ENCODE measurements around the gene ARHGAP26.
A peak's percentile ranks its signal among the peaks of the same experiment; 100 is the strongest.

Gene ARHGAP26

DNA sequence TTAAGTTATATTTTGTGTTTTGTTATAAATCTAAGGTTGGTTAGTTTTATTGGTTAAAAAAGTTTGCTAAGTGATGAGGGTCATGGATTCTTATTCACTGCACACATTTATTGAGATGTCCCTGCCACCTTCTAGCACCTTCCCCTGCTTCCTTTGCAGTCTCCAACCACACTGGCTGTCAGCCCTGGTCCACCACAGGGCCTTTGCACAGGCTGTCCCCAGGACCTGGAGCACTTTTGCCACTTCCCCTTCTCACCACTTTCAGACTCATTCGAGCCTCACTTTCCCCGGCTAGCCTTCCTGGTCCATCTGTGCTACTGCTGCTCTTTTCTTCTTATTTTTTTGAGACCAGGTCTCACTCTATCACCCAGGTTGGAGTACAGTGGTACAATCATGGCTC lies 45.3 kb downstream of the ARHGAP26 start:
- DNase-seq, result no peak

DNA sequence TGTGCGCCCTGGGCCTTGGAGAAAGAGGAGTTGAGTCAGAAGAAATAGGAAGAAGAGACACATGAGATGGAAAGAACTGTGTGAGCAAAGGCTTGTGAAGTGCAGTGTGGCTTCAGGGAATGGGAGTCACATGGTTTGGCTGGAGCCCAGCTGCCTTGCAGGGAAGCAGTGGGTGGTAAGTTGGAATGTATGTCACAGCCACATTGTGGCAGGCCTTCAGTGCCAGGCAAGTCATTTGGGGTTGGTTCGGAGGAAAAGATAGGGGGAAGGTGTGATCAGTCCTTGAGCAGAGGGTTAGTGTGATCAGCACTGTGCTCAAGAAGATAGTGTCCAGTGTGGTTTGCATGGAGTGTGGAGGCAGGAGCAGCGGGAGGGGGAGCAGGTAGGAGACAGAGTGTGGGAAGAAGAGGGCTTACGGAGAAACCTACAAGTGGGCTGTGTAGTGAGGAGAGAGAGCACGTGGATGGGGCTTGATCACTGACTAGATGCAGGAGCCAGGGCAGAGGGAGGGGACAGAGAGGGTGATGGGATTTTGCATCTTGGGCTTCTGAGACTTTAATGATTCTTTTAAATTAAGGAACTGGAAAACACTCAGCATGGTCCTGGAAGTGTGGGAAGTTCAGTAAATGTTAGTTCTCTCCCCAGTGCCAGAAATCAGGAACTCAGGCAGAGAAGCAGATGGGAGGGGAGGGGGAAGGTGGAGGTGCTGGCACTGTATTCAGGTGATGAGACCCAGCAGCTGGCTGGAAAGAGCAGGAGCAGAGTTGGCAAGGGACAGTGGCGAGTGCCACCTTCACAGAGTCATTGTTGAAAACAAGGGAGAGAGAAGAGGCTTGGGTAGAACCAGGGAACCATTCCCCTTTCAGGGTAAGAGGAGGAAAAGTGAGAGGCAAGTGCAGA lies 46.6 kb downstream of the ARHGAP26 start:
- no peak for DNase-seq

DNA sequence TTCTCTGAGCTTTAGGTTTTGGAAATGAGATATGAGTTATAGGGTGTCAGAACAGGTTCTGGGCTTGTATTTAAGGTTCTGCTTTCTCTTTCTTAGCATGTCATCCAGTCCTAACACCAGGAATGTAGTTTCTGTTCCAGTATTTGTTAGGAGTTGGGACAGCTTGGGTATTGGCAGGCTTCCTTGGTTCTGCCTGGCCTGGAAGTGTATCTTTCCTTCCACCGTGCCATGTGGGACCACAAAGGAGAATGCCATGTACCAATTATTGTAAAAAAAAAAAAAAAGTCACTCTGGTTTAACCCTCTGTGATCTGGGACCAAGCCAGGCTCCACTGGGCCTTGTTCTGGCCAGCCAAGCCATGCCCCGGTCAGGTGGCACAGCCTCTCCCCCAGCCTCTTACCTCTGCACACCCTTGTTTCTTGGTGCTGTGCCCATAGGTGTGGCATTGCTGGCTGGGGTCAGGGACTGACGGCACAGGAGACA lies 47.8 kb downstream of the ARHGAP26 start:
- DNase-seq, result no peak

DNA sequence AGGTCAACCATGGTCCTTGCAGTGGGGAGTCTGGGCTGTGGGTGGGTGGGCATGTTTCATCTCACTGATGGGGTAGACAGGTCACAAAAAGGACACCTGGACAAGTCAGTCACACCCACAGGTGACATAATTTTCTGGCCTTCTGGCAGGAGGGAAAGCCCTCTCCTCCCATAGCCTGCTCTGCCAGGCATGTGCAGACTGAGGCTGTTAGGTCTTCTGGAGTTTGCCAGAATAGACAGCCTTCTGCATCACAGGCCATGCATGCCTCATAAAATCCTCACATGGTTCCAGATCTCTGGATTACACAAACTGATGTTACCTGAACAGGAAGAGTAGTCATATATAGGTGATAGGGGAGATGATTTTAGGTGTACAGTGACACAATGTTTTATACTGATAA lies 49.1 kb downstream of the ARHGAP26 start:
- DNase-seq, result no peak

DNA sequence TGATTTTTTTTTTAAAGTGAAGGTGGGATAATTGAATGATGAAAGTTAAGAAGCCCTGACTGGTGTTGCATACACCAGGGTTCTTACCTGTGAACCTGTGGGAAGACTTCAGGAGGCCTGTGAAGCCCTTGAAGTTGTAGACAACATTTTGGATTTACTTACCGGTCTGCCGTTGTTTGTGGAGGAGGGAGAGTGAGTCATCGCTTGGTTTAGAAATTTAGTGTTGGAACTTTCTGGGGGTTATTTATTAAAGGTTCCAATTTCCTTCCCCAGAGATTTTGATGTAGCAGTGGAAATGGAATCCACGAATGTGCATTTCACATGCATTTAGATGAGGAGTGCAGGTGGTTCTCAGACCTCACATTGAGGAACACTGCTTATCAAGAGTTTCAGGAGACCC lies 49.6 kb downstream of the ARHGAP26 start:
- DNase-seq, result no peak

DNA sequence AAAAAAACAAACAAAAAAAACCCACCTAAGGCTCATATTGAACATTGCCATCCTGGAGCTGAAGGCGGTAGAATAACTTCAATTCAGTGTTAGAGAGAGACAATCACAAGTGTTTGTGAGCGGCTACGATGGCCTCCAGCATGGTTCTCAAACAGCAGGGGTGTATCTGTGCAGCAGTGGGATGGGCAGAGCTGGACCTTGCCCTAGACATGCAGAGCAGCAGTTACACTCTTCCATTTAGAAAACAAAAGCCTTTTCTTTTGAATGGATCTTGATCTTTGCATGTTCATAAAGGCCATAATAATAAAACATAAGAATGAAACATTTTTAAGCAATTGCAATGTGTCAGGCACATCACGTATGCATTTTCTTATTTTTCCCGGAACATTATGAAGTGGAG lies 50.3 kb downstream of the ARHGAP26 start:
- no peak for DNase-seq

GRCh38 chr5:142821034-142821732 lies 51.0 kb downstream of the ARHGAP26 start:
- no peak for DNase-seq

GRCh38 chr5:142821733-142822487 lies 51.7 kb downstream of the ARHGAP26 start:
- no peak for DNase-seq

GRCh38 chr5:142823126-142823525 lies 52.9 kb downstream of the ARHGAP26 start:
- DNase-seq, result no peak

DNA sequence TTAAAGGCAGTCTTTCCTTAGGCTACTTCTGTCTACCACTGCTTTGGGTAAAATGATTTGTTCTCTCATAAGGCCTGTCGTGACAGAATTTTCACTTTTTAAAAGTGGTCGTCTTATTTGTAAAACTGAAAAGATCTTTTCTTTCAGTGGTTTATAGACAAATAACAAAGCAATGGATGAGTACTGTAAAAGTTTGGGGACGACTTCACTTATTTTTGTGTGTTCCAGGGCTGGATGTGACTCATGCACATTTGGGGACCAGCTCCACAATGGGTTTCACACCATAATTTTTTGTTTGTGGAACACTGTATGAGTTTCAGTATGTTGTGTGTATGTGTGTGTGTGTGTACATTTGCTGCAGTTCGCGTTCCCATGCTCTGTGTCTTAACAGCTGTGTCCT lies 53.6 kb downstream of the ARHGAP26 start:
- no peak for DNase-seq

GRCh38 chr5:142824391-142824790 lies 54.2 kb downstream of the ARHGAP26 start:
- DNase-seq, result peak in 1 of 3 experiments; percentile 38

DNA sequence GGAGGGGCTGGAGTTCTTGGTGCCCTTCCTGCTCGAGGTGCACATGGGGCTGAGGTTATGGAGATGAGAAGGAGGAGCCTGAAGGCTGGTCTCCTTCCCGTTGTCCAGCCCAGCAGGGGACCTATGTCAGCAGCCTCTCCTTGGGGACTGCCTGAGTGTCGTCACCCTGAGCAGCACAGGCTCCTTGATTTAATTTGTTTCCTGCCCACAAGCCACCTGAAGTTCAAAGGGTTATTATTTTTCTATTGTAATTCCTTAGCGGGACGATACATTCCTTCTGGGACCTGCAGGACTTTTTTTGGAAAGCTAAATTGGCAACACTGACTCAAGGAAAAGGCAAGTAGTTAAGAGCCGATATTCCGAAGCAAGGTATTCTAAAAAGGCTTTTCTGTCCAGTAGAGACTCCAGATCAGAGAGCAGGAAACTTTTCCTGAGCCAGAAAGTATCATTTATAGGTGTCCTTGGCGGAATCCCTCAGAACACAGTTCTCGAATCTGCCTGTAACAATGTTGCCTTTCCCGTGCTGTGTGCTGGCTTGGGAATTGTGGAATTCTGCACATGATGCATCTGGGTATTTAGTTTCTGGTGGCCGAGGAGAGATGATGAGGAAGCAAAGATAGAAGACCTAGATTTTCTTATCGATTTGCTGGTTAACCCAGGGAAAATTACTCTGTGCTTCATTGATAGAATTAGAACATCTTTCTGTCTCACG lies 55.4 kb downstream of the ARHGAP26 start:
- no peak for DNase-seq

DNA sequence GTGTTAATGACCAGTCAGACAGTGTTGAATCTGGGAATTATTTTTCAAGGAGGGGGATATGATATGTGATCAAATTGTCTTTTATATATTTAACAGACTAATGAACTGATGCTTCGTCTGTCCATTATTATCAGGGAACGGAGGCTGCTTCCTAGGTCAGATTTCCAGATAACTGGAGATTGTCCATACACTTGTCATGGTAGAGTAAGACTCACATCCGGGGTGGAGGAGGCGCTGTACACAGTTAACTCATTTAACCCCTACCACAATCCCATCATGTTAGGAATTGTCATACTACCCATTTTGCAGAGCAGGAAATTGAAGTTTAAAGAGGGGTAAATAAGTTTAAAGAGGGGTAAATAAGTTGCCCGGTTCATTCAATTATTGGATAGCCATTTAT lies 55.9 kb downstream of the ARHGAP26 start:
- no peak for DNase-seq

DNA sequence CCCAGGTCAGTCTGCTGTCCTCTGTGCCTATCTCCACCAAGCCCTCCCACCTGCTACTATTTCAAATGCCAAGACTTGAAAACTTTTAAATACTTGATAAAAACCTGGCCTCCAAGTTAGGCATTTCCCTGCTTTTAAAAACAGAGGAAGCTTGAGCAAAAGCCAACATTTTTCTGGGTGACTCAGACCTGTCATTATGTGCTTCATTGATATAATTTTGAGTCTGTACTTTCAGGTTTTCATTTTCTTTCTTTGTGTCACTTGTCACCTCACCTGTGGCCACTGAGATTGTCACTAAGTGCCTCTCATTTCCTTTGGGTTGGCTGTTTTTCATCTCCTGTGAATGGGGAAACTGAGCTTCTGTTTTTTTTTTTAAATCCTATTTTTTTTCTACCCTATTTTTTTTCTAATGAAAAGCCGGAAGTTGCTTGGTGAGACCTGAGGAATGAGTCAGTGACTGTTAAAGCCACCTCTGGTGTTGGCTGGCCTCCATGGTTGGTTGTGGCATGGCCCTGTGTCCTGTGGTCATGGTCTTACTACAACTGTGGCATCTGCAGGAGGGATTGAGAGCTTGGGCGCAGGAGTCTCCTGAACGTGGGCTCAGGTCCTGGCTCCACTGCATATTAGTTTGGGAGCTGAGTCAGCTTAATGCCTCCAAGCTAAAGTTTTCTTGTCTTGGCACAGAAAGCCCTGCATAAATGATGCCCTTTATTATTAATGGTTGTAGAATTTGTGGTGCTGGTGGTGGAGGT lies 56.7 kb downstream of the ARHGAP26 start:
- no peak for DNase-seq

- DNase-seq, result peak in 1 of 3 experiments; percentile 48
Observed at GRCh38 chr5:142827934-142828576, 57.9 kb downstream of the ARHGAP26 start.

GRCh38 chr5:142828797-142829535 lies 58.8 kb downstream of the ARHGAP26 start:
- DNase-seq, result no peak

DNA sequence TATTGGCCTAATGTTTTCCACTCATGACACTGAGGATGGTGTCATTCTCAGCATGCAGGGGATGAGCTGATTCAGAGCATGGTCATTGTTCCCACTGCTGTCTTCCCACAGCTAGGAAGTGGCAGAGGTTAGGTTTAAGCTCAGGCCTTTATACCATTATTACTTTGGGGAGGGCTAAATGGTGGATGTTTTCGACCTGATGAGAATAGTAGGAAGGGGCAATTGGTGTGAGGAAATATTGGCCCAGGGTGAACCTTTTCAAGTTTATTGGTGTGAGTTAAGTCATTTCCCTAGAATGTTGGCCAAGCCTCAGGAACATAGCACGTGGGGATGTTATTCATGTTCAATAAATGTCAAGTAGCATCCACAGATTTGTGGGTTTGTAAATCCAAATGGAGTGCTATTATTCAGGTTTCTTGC lies 59.6 kb downstream of the ARHGAP26 start:
- DNase-seq, result no peak

DNA sequence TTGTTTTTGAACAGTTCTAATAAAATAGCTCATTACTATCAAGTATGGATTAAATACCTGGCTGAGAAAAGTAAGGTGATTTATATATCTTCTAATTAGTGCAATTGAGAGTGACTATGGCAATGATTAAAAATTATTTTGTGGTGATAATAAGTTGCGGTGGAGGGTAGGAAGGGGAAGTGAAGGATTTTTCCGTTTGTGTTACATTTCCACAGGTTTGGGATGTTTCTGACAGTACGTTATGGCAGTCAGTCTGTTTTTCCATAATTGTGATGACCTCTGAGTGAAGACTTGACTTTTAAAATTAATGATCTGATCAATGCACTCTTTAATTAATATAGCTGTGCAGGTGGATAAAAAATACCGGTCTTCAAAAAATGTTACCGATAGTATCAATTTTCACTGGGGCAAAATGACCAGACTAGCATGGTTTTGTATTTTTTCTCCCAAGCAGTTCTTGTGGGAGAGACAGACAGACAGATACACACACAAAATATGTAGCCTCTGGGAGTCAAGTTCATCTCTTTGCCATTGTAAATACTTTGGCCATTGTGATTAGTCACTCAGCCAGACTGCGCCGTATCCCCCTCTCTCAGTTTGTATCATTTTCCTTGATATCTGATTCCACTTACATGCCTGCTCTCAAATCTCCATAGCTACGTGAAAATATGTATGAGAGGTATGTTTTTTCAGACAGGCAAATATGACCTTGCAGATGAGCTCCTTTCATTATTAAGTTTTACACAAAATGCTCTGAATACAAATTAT lies 60.2 kb downstream of the ARHGAP26 start:
- no peak for DNase-seq

GRCh38 chr5:142831009-142831383 lies 60.8 kb downstream of the ARHGAP26 start:
- no peak for DNase-seq

DNA sequence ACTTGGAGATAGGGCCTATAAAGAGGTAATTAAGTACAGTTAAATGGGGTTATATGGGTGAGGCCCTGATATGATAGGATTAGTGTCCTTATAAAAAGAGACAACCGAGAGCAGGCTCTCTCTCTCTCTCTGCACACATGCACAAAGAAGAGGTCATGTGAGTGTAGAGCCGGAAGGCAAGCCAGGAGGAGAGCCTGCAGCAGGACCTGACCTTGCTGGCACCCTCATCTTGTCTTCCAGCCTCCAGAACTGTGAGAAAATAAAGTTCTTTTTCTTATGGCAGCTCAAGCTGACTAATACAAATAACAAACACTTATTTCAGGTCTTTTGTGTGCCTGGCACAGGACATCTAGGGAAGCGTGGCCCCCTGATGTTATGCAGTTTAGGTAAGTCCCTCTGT lies 62.1 kb downstream of the ARHGAP26 start:
- no peak for DNase-seq

All from NCI-H1417 (cell line).